HL-60 (cell line): ENCODE measurements around the gene KRTAP3-3.

ENCODE experiments used
- DNase-seq, 2 experiments: peaks; one replicate each; pipeline ENCODE4 v3.0.0-alpha.2; 2010 to 2020; ENCODE audit warnings: low read depth in 1 of 2, low spot score in 1 of 2
- H3K27ac ChIP-seq: fragments of 250-450 bp; sonication (Bioruptor Pico); replicated peaks from 2 replicates; pipeline ENCODE4 v1.5.1; 2020; ENCODE audit warnings: mild to moderate bottlenecking, moderate library complexity
- H3K27me3 ChIP-seq: fragments of 250-450 bp; sonication (Bioruptor Pico); 2 replicates; pipeline ENCODE4 v1.5.1; 2021; ENCODE audit warnings: mild to moderate bottlenecking, moderate library complexity; ENCODE audit not compliant: insufficient read depth, poor library complexity, severe bottlenecking
- H3K4me3 ChIP-seq: replicated peaks from 2 replicates; pipeline ENCODE4 v1.5.1; 2011; ENCODE audit warnings: mild to moderate bottlenecking, control low read depth, low read length; ENCODE audit not compliant: insufficient read depth
- CTCF ChIP-seq: IDR thresholded peaks from one replicate; pipeline ENCODE4 v1.5.1; 2011; ENCODE audit warnings: low read length, control low read depth, inconsistent platforms; ENCODE audit not compliant: insufficient read depth
- GABPA ChIP-seq: IDR thresholded peaks from 2 replicates; pipeline ENCODE4 v1.6.1; 2012; ENCODE audit warnings: low read depth
- POLR2AphosphoS5 ChIP-seq: IDR thresholded peaks from 2 replicates; pipeline ENCODE4 v1.6.1; 2012; ENCODE audit warnings: low read depth
- SPI1 ChIP-seq: IDR thresholded peaks from 2 replicates; pipeline ENCODE4 v1.6.1; 2012; ENCODE audit warnings: low read depth, mild to moderate bottlenecking, borderline replicate concordance
- TF ChIP-seq, protein P1 (sequence below): IDR thresholded peaks from 2 replicates; pipeline ENCODE4 v1.6.1; 2012; ENCODE audit warnings: low read depth; ENCODE audit not compliant: insufficient replicate concordance

Gene KRTAP3-3

GRCh38 chr17:40974366-40974765 lies 19.6 kb downstream of the KRTAP3-3 start:
- Histone ChIP-seq H3K27me3 (peaks cover 3% of the 10 kb centered on the region), H3K4me3 (no peak overlapping the region), H3K27ac (no peak overlapping the region)
- TF ChIP-seq, protein P1, sequence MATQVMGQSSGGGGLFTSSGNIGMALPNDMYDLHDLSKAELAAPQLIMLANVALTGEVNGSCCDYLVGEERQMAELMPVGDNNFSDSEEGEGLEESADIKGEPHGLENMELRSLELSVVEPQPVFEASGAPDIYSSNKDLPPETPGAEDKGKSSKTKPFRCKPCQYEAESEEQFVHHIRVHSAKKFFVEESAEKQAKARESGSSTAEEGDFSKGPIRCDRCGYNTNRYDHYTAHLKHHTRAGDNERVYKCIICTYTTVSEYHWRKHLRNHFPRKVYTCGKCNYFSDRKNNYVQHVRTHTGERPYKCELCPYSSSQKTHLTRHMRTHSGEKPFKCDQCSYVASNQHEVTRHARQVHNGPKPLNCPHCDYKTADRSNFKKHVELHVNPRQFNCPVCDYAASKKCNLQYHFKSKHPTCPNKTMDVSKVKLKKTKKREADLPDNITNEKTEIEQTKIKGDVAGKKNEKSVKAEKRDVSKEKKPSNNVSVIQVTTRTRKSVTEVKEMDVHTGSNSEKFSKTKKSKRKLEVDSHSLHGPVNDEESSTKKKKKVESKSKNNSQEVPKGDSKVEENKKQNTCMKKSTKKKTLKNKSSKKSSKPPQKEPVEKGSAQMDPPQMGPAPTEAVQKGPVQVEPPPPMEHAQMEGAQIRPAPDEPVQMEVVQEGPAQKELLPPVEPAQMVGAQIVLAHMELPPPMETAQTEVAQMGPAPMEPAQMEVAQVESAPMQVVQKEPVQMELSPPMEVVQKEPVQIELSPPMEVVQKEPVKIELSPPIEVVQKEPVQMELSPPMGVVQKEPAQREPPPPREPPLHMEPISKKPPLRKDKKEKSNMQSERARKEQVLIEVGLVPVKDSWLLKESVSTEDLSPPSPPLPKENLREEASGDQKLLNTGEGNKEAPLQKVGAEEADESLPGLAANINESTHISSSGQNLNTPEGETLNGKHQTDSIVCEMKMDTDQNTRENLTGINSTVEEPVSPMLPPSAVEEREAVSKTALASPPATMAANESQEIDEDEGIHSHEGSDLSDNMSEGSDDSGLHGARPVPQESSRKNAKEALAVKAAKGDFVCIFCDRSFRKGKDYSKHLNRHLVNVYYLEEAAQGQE: no peak
- no peak for DNase-seq

GRCh38 chr17:40967582-40967981 lies 26.4 kb downstream of the KRTAP3-3 start:
- DNase-seq: no peak
- Histone ChIP-seq H3K27ac (no peak overlapping the region), H3K27me3 (no peaks in the 10 kb centered on the region), H3K4me3 (no peak overlapping the region)
- TF ChIP-seq SPI1: no peak
- TF ChIP-seq CTCF: no peak
- no peak for TF ChIP-seq GABPA
- TF ChIP-seq POLR2AphosphoS5: no peak
- TF ChIP-seq, protein P1: no peak

- TF ChIP-seq, protein P1: no peak
- no peak for TF ChIP-seq GABPA
- TF ChIP-seq POLR2AphosphoS5: no peak
- no peak for TF ChIP-seq CTCF
- TF ChIP-seq SPI1: no peak
- Histone ChIP-seq H3K4me3 (no peak within 1 kb of the TSS), H3K27ac (no peak within 1 kb of the TSS), H3K27me3 (no peaks in the 10 kb centered on the region)
- DNase-seq: no peak
Observed at GRCh38 chr17:40966848-40967247, 27.1 kb downstream of the KRTAP3-3 start, which contains the start of gene KRT39. KRT39 (minus strand) TSS chr17:40966948; CDS start chr17:40966856, 92 bp downstream.

DNA sequence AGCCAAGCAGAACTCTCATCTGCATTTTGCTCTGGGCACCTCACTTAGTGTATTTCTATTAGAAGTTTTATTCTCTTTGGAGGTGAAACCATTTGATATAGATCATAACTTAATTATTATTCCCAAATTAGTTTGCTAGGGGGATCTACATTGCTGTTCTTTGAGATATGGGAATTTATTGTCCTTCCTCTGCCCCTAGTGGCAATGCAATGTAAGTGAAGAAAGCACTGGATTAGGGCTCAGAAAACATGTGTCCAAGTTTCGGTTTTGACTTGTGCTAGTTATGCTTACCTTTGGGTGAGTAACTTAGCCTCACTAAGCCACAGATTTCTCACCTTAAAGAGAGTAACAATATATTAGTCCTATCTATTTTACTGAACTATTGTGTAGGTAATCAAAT lies 30.1 kb downstream of the KRTAP3-3 start:
- Histone ChIP-seq H3K4me3 (no peak overlapping the region), H3K27me3 (no peaks in the 10 kb centered on the region), H3K27ac (no peak overlapping the region)
- TF ChIP-seq, protein P1: no peak
- TF ChIP-seq SPI1: no peak
- TF ChIP-seq GABPA: no peak
- TF ChIP-seq POLR2AphosphoS5: no peak
- peak; percentile 65 for TF ChIP-seq CTCF
- no peak for DNase-seq
